Adipocyte (in vitro differentiated cells): ENCODE measurements around the gene IL37.

ENCODE experiments used
- DNase-seq: peaks from one replicate; pipeline ENCODE4 v3.0.0-alpha.2; 2015; ENCODE audit warnings: low read depth
- H3K27me3 ChIP-seq: replicated peaks from 2 replicates; pipeline ENCODE4 v1.7.0; 2013; ENCODE audit warnings: mild to moderate bottlenecking, low read length, moderate library complexity; ENCODE audit not compliant: control insufficient read depth, insufficient read depth
- H3K36me3 ChIP-seq: 2 replicates; pipeline ENCODE4 v1.7.0; 2013; ENCODE audit warnings: low read length, mild to moderate bottlenecking, moderate library complexity; ENCODE audit not compliant: control insufficient read depth, insufficient read depth, severe bottlenecking
- H3K4me1 ChIP-seq: 2 replicates; pipeline ENCODE4 v1.7.0; 2013; ENCODE audit warnings: mild to moderate bottlenecking, low read length, moderate library complexity; ENCODE audit not compliant: control insufficient read depth, insufficient read depth
- H3K4me3 ChIP-seq: 2 replicates; pipeline ENCODE4 v1.7.0; 2013; ENCODE audit warnings: mild to moderate bottlenecking, low read length, moderate library complexity
- H3K9ac ChIP-seq: 2 replicates; pipeline ENCODE4 v1.7.0; 2013; ENCODE audit warnings: mild to moderate bottlenecking, low read length, moderate library complexity
- H3K9me3 ChIP-seq: 2 replicates; pipeline ENCODE4 v1.7.0; 2013; ENCODE audit warnings: mild to moderate bottlenecking, low read length, moderate library complexity; ENCODE audit not compliant: control insufficient read depth

IL37 gene

GRCh38 chr2:112915300-112916144, 4.6 kb downstream of the IL37 start:
- H3K4me1 ChIP-seq, result no peaks in the 10 kb centered on the region
- peaks cover 37% of the 10 kb centered on the region for H3K27me3 ChIP-seq
- no peaks in the 10 kb centered on the region for H3K9me3 ChIP-seq
- no peak overlapping the region for H3K9ac ChIP-seq
- no peak overlapping the region for H3K4me3 ChIP-seq
- DNase-seq, result no peak
- H3K36me3 ChIP-seq, result no peaks in the 10 kb centered on the region

- Histone ChIP-seq H3K9ac (no peak overlapping the region), H3K4me3 (no peak overlapping the region), H3K9me3 (no peaks in the 10 kb centered on the region), H3K4me1 (no peaks in the 10 kb centered on the region), H3K36me3 (no peaks in the 10 kb centered on the region), H3K27me3 (peaks cover 31% of the 10 kb centered on the region)
- DNase-seq, result no peak
These were observed 5.2 kb downstream of the IL37 start for GRCh38 chr2:112916145-112916571.

GRCh38 chr2:112916625-112917247, 5.8 kb downstream of the IL37 start:
- no peaks in the 10 kb centered on the region for H3K9me3 ChIP-seq
- DNase-seq, result no peak
- H3K9ac ChIP-seq, result no peak overlapping the region
- H3K4me1 ChIP-seq, result no peaks in the 10 kb centered on the region
- no peaks in the 10 kb centered on the region for H3K36me3 ChIP-seq
- H3K27me3 ChIP-seq, result peaks cover 26% of the 10 kb centered on the region
- H3K4me3 ChIP-seq, result no peak overlapping the region

- H3K4me1 ChIP-seq, result no peaks in the 10 kb centered on the region
- H3K27me3 ChIP-seq, result peaks cover 25% of the 10 kb centered on the region
- H3K9ac ChIP-seq, result no peak overlapping the region
- H3K9me3 ChIP-seq, result no peaks in the 10 kb centered on the region
- no peaks in the 10 kb centered on the region for H3K36me3 ChIP-seq
- DNase-seq, result no peak
- H3K4me3 ChIP-seq, result no peak overlapping the region
These were observed 6.9 kb downstream of the IL37 start for GRCh38 chr2:112917856-112918255.

GRCh38 chr2:112918256-112918655, 7.3 kb downstream of the IL37 start:
- no peaks in the 10 kb centered on the region for H3K9me3 ChIP-seq
- peaks cover 21% of the 10 kb centered on the region for H3K27me3 ChIP-seq
- H3K4me1 ChIP-seq, result peaks cover under 1% of the 10 kb centered on the region
- no peak for DNase-seq
- H3K9ac ChIP-seq, result no peak overlapping the region
- no peak overlapping the region for H3K4me3 ChIP-seq
- H3K36me3 ChIP-seq, result no peaks in the 10 kb centered on the region

GRCh38 chr2:112919086-112919485, 8.1 kb downstream of the IL37 start:
- H3K4me3 ChIP-seq, result no peak overlapping the region
- H3K9me3 ChIP-seq, result no peaks in the 10 kb centered on the region

GRCh38 chr2:112920923-112921532, 10.1 kb downstream of the IL37 start:
- Histone ChIP-seq H3K9me3 (no peaks in the 10 kb centered on the region), H3K9ac (no peak overlapping the region), H3K4me1 (peaks cover 10% of the 10 kb centered on the region), H3K36me3 (no peaks in the 10 kb centered on the region), H3K4me3 (no peak overlapping the region), H3K27me3 (peaks cover 27% of the 10 kb centered on the region)
- DNase-seq, result no peak

More at GRCh38 chr2:112919086-112919485, 8.1 kb downstream of the IL37 start:
- H3K9ac ChIP-seq, result no peak overlapping the region
- DNase-seq, result no peak
- H3K4me1 ChIP-seq, result peaks cover 7% of the 10 kb centered on the region
- H3K27me3 ChIP-seq, result peaks cover 17% of the 10 kb centered on the region
- H3K36me3 ChIP-seq, result no peaks in the 10 kb centered on the region

- H3K27me3 ChIP-seq, result peaks cover 18% of the 10 kb centered on the region
- H3K9ac ChIP-seq, result no peak overlapping the region
- no peaks in the 10 kb centered on the region for H3K36me3 ChIP-seq
- H3K4me3 ChIP-seq, result no peak overlapping the region
- no peak for DNase-seq
- peaks cover 10% of the 10 kb centered on the region for H3K4me1 ChIP-seq
- no peaks in the 10 kb centered on the region for H3K9me3 ChIP-seq
These were observed 11.0 kb downstream of the IL37 start for GRCh38 chr2:112921982-112922381.

GRCh38 chr2:112923237-112923966, 12.4 kb downstream of the IL37 start:
- H3K4me1 ChIP-seq, result peaks cover 10% of the 10 kb centered on the region
- H3K36me3 ChIP-seq, result no peaks in the 10 kb centered on the region
- DNase-seq, result no peak
- no peak overlapping the region for H3K9ac ChIP-seq
- no peaks in the 10 kb centered on the region for H3K9me3 ChIP-seq
- peaks cover 13% of the 10 kb centered on the region for H3K27me3 ChIP-seq
- H3K4me3 ChIP-seq, result no peak overlapping the region

GRCh38 chr2:112923967-112924338, 13.0 kb downstream of the IL37 start:
- Histone ChIP-seq H3K27me3 (peaks cover 16% of the 10 kb centered on the region), H3K9me3 (no peaks in the 10 kb centered on the region), H3K36me3 (no peaks in the 10 kb centered on the region), H3K9ac (no peak overlapping the region), H3K4me3 (no peak overlapping the region), H3K4me1 (peaks cover 10% of the 10 kb centered on the region)
- no peak for DNase-seq

GRCh38 chr2:112924360-112924759, 13.4 kb downstream of the IL37 start:
- H3K4me1 ChIP-seq, result peaks cover 10% of the 10 kb centered on the region
- no peak overlapping the region for H3K4me3 ChIP-seq
- peaks cover 16% of the 10 kb centered on the region for H3K27me3 ChIP-seq
- no peaks in the 10 kb centered on the region for H3K36me3 ChIP-seq
- no peak overlapping the region for H3K9ac ChIP-seq
- H3K9me3 ChIP-seq, result no peaks in the 10 kb centered on the region
- DNase-seq, result no peak
